Activated T-helper 1 cell treated with anti-CD3 and anti-CD28 coated beads, Interleukin-12 subunit alpha, Interleukin-12 subunit beta, Interleukin-2, Interleukin-4 antibody, amounts not matched to agents 30 ng/mL and 10 ng/mL and 1 ng/mL, durations not matched to agents 14 hours and 24 hours and 36 hours (primary cell): ENCODE measurements around the gene ZNF674. TPM values are rescaled to one million over a fixed set of nuclear protein-coding genes. Genes with fewer than 3 reads are reported as not detected.
"Not testable (repeated sequence)": the region's sequence is repeated elsewhere in the genome, so short reads cannot be mapped to it uniquely, and the experiment has no call there.

Source experiments
- DNase-seq: peaks from one replicate; pipeline ENCODE4 v3.0.0; 2021; ENCODE audit warnings: low spot score
- H3K27ac Mint-ChIP-seq: one replicate; pipeline ENCODE4 v1.8.0; 2021; ENCODE audit warnings: mild to moderate bottlenecking, mixed read lengths
- H3K27me3 Mint-ChIP-seq: one replicate; pipeline ENCODE4 v1.8.0; 2022; ENCODE audit warnings: mild to moderate bottlenecking, moderate library complexity, mixed read lengths; ENCODE audit not compliant: insufficient read depth
- H3K36me3 Mint-ChIP-seq: one replicate; pipeline ENCODE4 v1.8.0; 2021; ENCODE audit warnings: low read depth, mixed read lengths
- H3K4me1 Mint-ChIP-seq: one replicate; pipeline ENCODE4 v1.8.0; 2021; ENCODE audit warnings: low read depth, mixed read lengths
- H3K4me3 Mint-ChIP-seq: one replicate; pipeline ENCODE4 v1.8.0; 2021; ENCODE audit warnings: mild to moderate bottlenecking, moderate library complexity, mixed read lengths
- H3K9me3 Mint-ChIP-seq: one replicate; pipeline ENCODE4 v1.8.0; 2021; ENCODE audit warnings: mixed read lengths
- intact Hi-C: fragments of 100-400 bp; cut with micrococcal nuclease; formaldehyde crosslinking; loops from one replicate; pipeline ENCODE4 v1.15.1; 2024
- total RNA-seq: library from RNA; stranded (reverse); gene quantifications from 2 replicates; pipeline ENCODE4 v1.2.3, GENCODE V29; 2022

Gene ZNF674
- total RNA-seq, 1 donor from 2014 or later: 1.8 TPM

DNA sequence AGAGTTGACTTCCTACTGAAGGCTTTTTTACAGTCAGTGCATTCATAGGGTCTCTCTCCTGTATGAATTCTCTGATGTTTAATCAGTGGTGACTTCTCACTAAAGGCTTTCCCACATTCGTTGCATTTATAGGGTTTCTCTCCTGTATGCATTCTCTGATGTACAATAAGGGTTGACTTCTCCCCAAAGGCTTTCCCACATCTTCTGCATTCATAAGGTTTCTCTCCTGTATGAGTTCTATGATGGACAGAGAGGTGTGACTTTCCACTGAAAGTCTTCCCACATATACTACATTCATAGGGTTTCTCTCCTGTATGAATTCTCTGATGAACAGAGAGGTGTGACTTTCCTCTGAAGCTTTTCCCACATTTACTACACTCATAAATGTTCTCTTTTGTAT, 45.2 kb downstream of the ZNF674 start:
- Mint-ChIP-seq H3K4me1 (no peaks in the 10 kb centered on the region), H3K9me3 (peaks cover 45% of the 10 kb centered on the region), H3K27me3 (no peaks in the 10 kb centered on the region), H3K36me3 (peaks cover 32% of the 10 kb centered on the region), H3K4me3 (no peak overlapping the region), H3K27ac (no peak overlapping the region)
- intact Hi-C loops: no loop called here
- no peak for DNase-seq

GRCh38 chrX:46488712-46489111, 56.5 kb downstream of the ZNF674 start:
- no peak overlapping the region for H3K4me3 Mint-ChIP-seq
- no peaks in the 10 kb centered on the region for H3K4me1 Mint-ChIP-seq
- DNase-seq: no peak
- no peaks in the 10 kb centered on the region for H3K27me3 Mint-ChIP-seq
- peaks cover 34% of the 10 kb centered on the region for H3K36me3 Mint-ChIP-seq
- peaks cover 41% of the 10 kb centered on the region for H3K9me3 Mint-ChIP-seq
- H3K27ac Mint-ChIP-seq: no peak overlapping the region
- intact Hi-C loops: no loop called here

- no peaks in the 10 kb centered on the region for H3K27me3 Mint-ChIP-seq
- H3K9me3 Mint-ChIP-seq: peaks cover 46% of the 10 kb centered on the region
- DNase-seq: no peak
- no peak overlapping the region for H3K27ac Mint-ChIP-seq
- intact Hi-C loops: no loop called here
- no peaks in the 10 kb centered on the region for H3K4me1 Mint-ChIP-seq
- peaks cover 39% of the 10 kb centered on the region for H3K36me3 Mint-ChIP-seq
- no peak overlapping the region for H3K4me3 Mint-ChIP-seq
Measured at GRCh38 chrX:46485897-46486296, 59.3 kb downstream of the ZNF674 start.

DNA sequence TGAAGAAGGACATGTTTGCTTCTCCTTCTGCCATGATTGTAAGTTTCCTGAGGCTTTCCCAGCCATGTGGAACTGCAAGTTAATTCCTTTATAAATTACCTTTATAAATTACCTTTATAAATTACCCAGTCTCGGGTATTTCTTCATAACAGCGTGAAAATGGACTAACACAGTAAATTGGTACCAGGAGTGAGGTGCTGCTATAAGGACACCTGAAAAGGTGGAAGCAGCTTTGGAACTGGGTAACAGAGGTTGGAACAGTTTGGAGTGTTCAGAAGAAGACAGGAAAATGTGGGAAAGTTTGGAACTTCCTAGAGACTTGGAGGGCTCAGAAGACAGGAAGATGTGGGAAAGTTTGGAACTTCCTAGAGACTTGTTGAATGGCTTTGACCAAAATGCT, 66.6 kb downstream of the ZNF674 start:
- H3K27me3 Mint-ChIP-seq, intact Hi-C loops, H3K27ac Mint-ChIP-seq, H3K4me3 Mint-ChIP-seq, H3K4me1 Mint-ChIP-seq, DNase-seq: not testable (repeated sequence)
- Mint-ChIP-seq H3K9me3 (peaks cover 25% of the 10 kb centered on the region), H3K36me3 (peaks cover 14% of the 10 kb centered on the region)

DNA sequence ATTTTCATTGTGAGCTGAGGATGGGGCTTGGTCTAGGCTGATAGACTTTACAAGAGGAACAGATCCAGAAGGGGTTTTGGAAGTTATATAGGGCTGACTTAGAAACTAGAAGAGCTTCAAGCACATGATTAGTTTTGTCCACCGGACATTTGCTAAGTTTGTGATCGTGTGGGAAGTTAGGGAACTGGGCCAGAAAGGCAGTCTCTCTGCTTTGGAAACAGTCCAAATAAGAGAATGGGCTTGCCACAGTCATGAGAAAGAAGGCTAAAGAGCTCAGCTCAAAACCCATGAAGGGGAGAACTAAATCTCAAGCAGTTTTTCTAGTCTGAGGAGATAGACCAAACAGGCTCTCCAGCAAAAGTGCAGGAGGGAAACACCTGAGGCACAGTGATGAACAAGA, 67.8 kb downstream of the ZNF674 start:
- no peaks in the 10 kb centered on the region for H3K27me3 Mint-ChIP-seq
- intact Hi-C loops: no loop called here
- DNase-seq: no peak
- no peaks in the 10 kb centered on the region for H3K4me1 Mint-ChIP-seq
- peaks cover 22% of the 10 kb centered on the region for H3K9me3 Mint-ChIP-seq
- H3K27ac Mint-ChIP-seq: no peak overlapping the region
- no peak overlapping the region for H3K4me3 Mint-ChIP-seq
- H3K36me3 Mint-ChIP-seq: peaks cover 15% of the 10 kb centered on the region

- DNase-seq: no peak
- no peak overlapping the region for H3K27ac Mint-ChIP-seq
- H3K36me3 Mint-ChIP-seq: peaks cover 48% of the 10 kb centered on the region
- H3K4me3 Mint-ChIP-seq: no peak overlapping the region
- no peaks in the 10 kb centered on the region for H3K27me3 Mint-ChIP-seq
- intact Hi-C loops: no loop called here
- H3K4me1 Mint-ChIP-seq: peaks cover 15% of the 10 kb centered on the region
- H3K9me3 Mint-ChIP-seq: peaks cover 11% of the 10 kb centered on the region
Measured at GRCh38 chrX:46465203-46465602, 80.0 kb downstream of the ZNF674 start.

DNA sequence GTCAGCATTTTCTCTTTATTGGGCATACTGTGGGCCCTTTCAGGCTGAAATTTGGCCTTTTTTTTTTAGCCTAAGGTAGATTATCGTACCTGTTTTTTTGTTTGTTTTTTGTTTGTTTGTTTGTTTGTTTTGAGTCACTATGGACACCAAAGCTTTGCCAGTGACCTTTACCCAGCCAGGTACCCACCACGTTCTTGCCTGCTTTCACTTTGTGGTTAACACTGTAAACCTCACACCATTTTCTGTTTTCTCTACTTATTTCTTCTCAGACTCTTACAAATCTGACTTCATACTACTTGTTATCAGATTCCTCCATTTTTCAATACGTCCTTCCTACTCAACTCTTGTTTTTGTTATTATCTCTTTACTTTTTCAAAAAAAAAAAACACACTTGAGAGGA, 81.5 kb downstream of the ZNF674 start:
- H3K4me1 Mint-ChIP-seq: peaks cover 15% of the 10 kb centered on the region
- DNase-seq: no peak
- no peaks in the 10 kb centered on the region for H3K9me3 Mint-ChIP-seq
- H3K27me3 Mint-ChIP-seq: no peaks in the 10 kb centered on the region
- H3K36me3 Mint-ChIP-seq: peaks cover 37% of the 10 kb centered on the region
- peak overlapping the region; percentile 68 for H3K27ac Mint-ChIP-seq
- no peak overlapping the region for H3K4me3 Mint-ChIP-seq
- intact Hi-C loops: no loop called here

DNA sequence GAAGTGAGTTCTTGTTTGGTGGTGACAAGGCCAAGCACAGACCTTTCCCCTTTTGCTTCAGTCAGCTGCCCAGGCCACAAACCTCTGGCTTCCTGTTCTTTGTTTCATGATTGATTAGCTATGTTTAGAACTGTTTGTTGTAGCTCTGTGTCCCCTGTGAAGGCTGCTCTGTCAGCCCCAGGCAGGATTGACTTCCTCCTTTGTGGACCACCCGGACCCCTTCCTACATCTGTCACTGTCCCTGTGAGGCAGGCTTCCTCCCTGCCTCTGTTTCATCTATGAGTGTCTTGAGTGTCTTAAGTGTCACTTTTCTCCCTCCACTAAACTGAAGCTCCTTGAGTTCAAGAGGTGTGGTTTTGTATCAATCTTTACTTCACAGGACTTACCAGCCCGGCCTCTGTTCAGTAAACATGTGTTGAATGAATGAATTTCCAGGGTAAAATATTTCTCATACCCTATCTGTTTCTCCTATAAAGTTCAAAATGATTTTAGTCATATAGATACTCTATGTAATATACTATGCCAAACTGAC, 83.5 kb downstream of the ZNF674 start:
- DNase-seq: no peak
- Mint-ChIP-seq H3K27me3 (no peaks in the 10 kb centered on the region), H3K4me1 (peaks cover 15% of the 10 kb centered on the region), H3K27ac (peak overlapping the region; percentile 56), H3K36me3 (peaks cover 30% of the 10 kb centered on the region), H3K4me3 (no peak overlapping the region), H3K9me3 (no peaks in the 10 kb centered on the region)
- intact Hi-C loops: no loop called here

DNA sequence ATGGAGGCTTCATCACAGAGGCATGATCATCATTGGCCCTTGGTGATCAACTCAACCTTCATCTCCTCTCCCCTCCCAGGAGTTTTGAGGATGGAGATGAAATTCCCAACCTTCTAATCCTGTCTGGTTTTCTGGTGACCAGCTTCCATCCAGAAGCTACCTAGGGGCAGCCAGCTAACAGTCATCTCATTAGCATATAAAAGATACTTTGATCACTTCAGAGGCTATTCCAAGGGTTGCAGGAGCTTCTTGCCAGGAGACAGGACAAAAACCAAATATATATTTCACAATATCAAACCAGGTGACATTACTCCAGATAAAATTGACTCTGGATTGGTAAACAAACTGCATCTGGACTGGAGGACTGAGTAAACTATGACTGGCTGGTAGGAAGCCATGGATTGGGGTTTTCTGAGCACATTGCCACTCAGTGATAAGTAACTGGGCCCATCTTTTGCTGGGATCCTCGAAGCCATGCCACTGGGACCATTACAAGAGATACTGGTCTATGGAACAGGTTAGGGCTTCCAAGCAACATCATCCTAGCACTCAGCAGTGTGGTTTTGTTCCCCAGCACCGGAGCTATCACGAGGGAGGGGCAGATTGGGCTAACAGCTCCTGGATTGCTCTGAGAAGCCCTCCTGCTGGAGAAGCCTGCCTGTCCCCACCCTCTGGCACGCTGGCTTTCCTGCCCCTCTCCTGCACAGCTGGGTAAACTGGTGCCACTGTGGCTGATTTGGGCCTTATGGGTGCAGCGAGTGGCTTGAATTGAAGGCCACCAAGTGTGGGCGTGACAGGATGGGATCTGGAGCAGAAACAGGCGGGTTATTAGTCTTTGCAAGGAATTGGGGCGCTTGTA, 84.2 kb downstream of the ZNF674 start:
- H3K4me3 Mint-ChIP-seq, H3K27ac Mint-ChIP-seq, H3K9me3 Mint-ChIP-seq, H3K27me3 Mint-ChIP-seq, intact Hi-C loops, DNase-seq: not testable (repeated sequence)
- H3K4me1 Mint-ChIP-seq: peaks cover 15% of the 10 kb centered on the region
- H3K36me3 Mint-ChIP-seq: peaks cover 28% of the 10 kb centered on the region

GRCh38 chrX:46459603-46460002, 85.6 kb downstream of the ZNF674 start:
- no peaks in the 10 kb centered on the region for H3K9me3 Mint-ChIP-seq
- DNase-seq: no peak
- no peak overlapping the region for H3K27ac Mint-ChIP-seq
- peaks cover 24% of the 10 kb centered on the region for H3K36me3 Mint-ChIP-seq
- H3K27me3 Mint-ChIP-seq: no peaks in the 10 kb centered on the region
- intact Hi-C loops: no loop called here
- H3K4me1 Mint-ChIP-seq: peaks cover 15% of the 10 kb centered on the region
- H3K4me3 Mint-ChIP-seq: no peak overlapping the region

DNA sequence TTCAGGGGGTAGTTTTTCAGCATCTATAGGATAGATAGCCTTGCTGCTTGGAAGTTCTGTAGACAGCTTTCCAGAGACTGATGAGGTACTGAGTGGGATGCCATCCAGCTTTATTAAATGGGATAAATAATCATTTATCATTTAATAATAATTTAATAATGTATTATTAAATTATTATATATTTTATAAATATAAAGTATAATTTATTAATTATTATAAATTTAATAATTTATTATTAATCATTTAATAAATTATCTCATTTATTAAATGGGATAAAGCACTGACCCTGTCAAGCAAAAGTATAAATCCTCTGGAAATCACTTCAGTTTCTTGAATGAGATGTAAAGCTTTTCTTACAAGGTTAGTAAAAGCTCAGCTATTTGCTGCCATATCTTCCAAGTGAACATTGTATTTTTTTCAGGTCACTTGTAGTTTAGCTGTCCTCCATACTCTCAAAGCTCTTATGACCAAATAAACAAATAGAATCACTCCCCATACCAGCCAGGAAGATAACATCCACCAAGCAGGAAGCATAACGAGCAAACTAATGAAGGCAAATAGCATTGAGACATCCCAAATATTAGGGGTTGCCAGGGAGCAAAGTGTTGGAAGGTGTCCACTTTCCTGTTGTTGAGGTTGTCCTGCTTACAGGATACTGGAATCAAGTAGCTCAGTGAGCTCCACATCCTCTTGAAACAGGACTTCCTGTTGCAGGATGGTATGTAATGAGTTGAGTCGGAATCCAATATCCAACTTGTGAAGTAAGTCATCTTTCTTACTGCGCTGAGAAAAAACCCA, 88.9 kb downstream of the ZNF674 start:
- Mint-ChIP-seq H3K27me3 (no peaks in the 10 kb centered on the region), H3K4me1 (peaks cover 5% of the 10 kb centered on the region), H3K4me3 (no peak overlapping the region), H3K36me3 (peaks cover 27% of the 10 kb centered on the region), H3K9me3 (no peaks in the 10 kb centered on the region), H3K27ac (no peak overlapping the region)
- no peak for DNase-seq
- intact Hi-C loops: no loop called here
